Body of pancreas (tissue), 4 donors: Measurements from ENCODE around the gene CRYBA1. TPM values are rescaled to one million over a fixed set of nuclear protein-coding genes. Genes with fewer than 3 reads are reported as not detected.

Experiments
- ATAC-seq: fragments of 150-250 bp; one replicate; pipeline ENCODE4 v1.9.1; 2016
- DNase-seq, 4 donors: peaks; one replicate each; pipeline ENCODE4 v3.0.0-alpha.2; 2019
- H3K27ac ChIP-seq, 4 donors: fragments of 200-600 bp; sonication (generic); 1 replicate in 3 of 4; 2 replicates in 1 of 4; pipeline versions ENCODE4 v1.5.1 to v1.6.1; 2016 to 2019; ENCODE audit warnings: mild to moderate bottlenecking in 1 of 4, mixed read lengths in 1 of 4, moderate library complexity in 1 of 4
- H3K27me3 ChIP-seq, 2 donors: fragments of 200-600 bp; sonication (generic); one replicate each; pipeline ENCODE4 v1.6.0; 2016; ENCODE audit warnings: mild to moderate bottlenecking in 1 of 2
- H3K36me3 ChIP-seq, 2 donors: fragments of 200-600 bp; sonication (generic); replicated peaks in 1 of 2; 2 replicates each; pipeline ENCODE4 v1.5.1; 2016; ENCODE audit warnings: low read depth in 2 of 2; ENCODE audit not compliant: insufficient read depth in 1 of 2
- H3K4me1 ChIP-seq: fragments of 200-600 bp; sonication (generic); one replicate; pipeline ENCODE4 v1.6.0; 2016
- H3K4me3 ChIP-seq, 2 donors: fragments of 200-600 bp; sonication (generic); 1 replicate in 1 of 2; 2 replicates in 1 of 2; pipeline ENCODE4 v1.5.1; 2016 to 2019
- H3K9me3 ChIP-seq, 3 donors: fragments of 200-600 bp; sonication (generic); 1 replicate in 2 of 3; 2 replicates in 1 of 3; pipeline ENCODE4 v1.5.1; 2016
- CTCF ChIP-seq, 7 experiments: fragments of 450-650 bp in 4 of 7; fragments of 200-600 bp in 3 of 7; sonication (generic) in 3 of 7; IDR thresholded peaks; one replicate each; pipeline ENCODE4 v1.5.1; 2016 to 2019; ENCODE audit warnings: antibody characterized with exemption in 7 of 7
- POLR2A ChIP-seq, 3 donors: fragments of 450-650 bp; IDR thresholded peaks; one replicate each; pipeline ENCODE4 v1.6.1; 2016; ENCODE audit warnings: antibody characterized with exemption in 3 of 3, mild to moderate bottlenecking in 2 of 3
- WGBS, 2 donors: methylation state at CpG; one replicate each; pipeline ENCODE4 v1.1.5; 2017; 5-methylcytosine and 5-hydroxymethylcytosine counted together
- intact Hi-C: fragments of 100-400 bp; cut with DNase I; formaldehyde crosslinking; loops from one replicate; pipeline ENCODE4 v1.15.1; 2023
- total RNA-seq, 2 donors: library from RNA; depleted of rRNA; stranded (reverse); fragments of >200 nt; gene quantifications; one replicate each; pipeline ENCODE4 v1.1.0, GENCODE V29; 2016

Gene CRYBA1
- total RNA-seq, 2 donors from 2014 or later: not detected

GRCh38 chr17:29209073-29209472 lies 37.6 kb upstream of the CRYBA1 start:
- no peak for ATAC-seq
- H3K36me3 ChIP-seq: no peaks in the 10 kb centered on the region
- intact Hi-C loops: no loop called here
- TF ChIP-seq POLR2A (IDR thresholded peaks at IDR 0.05) (no peak), CTCF (IDR thresholded peaks at IDR 0.05) (no peak)
- no peaks in the 10 kb centered on the region for H3K9me3 ChIP-seq
- no peak for DNase-seq
- peaks cover 4% of the 10 kb centered on the region for H3K4me1 ChIP-seq
- H3K27me3 ChIP-seq: no peaks in the 10 kb centered on the region
- H3K27ac ChIP-seq: no peak overlapping the region
- no peak overlapping the region for H3K4me3 ChIP-seq
- WGBS, 2 donors: 69 to 84% methylated on average over 4 to 5 of the region's 5 CpGs

GRCh38 chr17:29210879-29211278 lies 35.8 kb upstream of the CRYBA1 start:
- no peaks in the 10 kb centered on the region for H3K9me3 ChIP-seq
- DNase-seq (no peak), ATAC-seq (no peak)
- TF ChIP-seq POLR2A (IDR thresholded peaks at IDR 0.05): no peak
- no peak for TF ChIP-seq CTCF (IDR thresholded peaks at IDR 0.05)
- 85 to 88% methylated on average over 2 of the region's 2 CpGs for WGBS, 2 donors
- H3K4me1 ChIP-seq: no peaks in the 10 kb centered on the region
- no peaks in the 10 kb centered on the region for H3K27me3 ChIP-seq
- intact Hi-C loops: no loop called here
- H3K4me3 ChIP-seq: no peak overlapping the region
- no peaks in the 10 kb centered on the region for H3K36me3 ChIP-seq
- H3K27ac ChIP-seq: no peak overlapping the region

- TF ChIP-seq POLR2A (IDR thresholded peaks at IDR 0.05): no peak
- TF ChIP-seq CTCF (IDR thresholded peaks at IDR 0.05): no peak
- ATAC-seq (no peak), DNase-seq (no peak)
- no peaks in the 10 kb centered on the region for H3K36me3 ChIP-seq
- no peak overlapping the region for H3K4me3 ChIP-seq
- WGBS, 2 donors: 100% methylated on average over 1 of the region's 1 CpG
- no peaks in the 10 kb centered on the region for H3K4me1 ChIP-seq
- H3K9me3 ChIP-seq: no peaks in the 10 kb centered on the region
- intact Hi-C loops: no loop called here
- H3K27me3 ChIP-seq: no peaks in the 10 kb centered on the region
- no peak overlapping the region for H3K27ac ChIP-seq
These were observed 34.5 kb upstream of the CRYBA1 start for GRCh38 chr17:29212094-29212631.

- TF ChIP-seq CTCF (IDR thresholded peaks at IDR 0.05) (no peak), POLR2A (IDR thresholded peaks at IDR 0.05) (no peak)
- H3K4me3 ChIP-seq: no peak overlapping the region
- intact Hi-C loops: no loop called here
- H3K27me3 ChIP-seq: no peaks in the 10 kb centered on the region
- DNase-seq: no peak
- 68 to 70% methylated on average over 5 of the region's 5 CpGs for WGBS, 2 donors
- H3K9me3 ChIP-seq: no peaks in the 10 kb centered on the region
- ATAC-seq: no peak
- no peaks in the 10 kb centered on the region for H3K4me1 ChIP-seq
- no peak overlapping the region for H3K27ac ChIP-seq
- no peaks in the 10 kb centered on the region for H3K36me3 ChIP-seq
These were observed 34.0 kb upstream of the CRYBA1 start for GRCh38 chr17:29212681-29213121.
